K562 (cell line): ENCODE data around the gene TARS1. TPM values are rescaled to one million over a fixed set of nuclear protein-coding genes. Genes with fewer than 3 reads are reported as not detected.

ENCODE experiments used
- ATAC-seq: fragments of 200-7000 bp; cut with Tn5 transposase; 3 replicates; pipeline ENCODE4 v1.9.1; 2020; ENCODE audit warnings: moderate library complexity
- BruUV-seq: library from RNA; stranded (reverse); fragments of 400-500 nt; replicated peaks from 2 replicates; lab custom pipeline; 2021; lab: Mats Ljungman, UMichigan
- CTCF ChIA-PET: fragments of 300-600 bp; formaldehyde crosslinking; extraction: SDS; loops from one replicate; lab custom pipeline; 2021; ENCODE audit warnings: low intra/inter-chr PET ratio; lab: Yijun Ruan, JAX
- POLR2A ChIA-PET: fragments of 300-600, 350-650 bp; sonication (Branson Sonifier 250); formaldehyde crosslinking; extraction: SDS; loops from one replicate; lab custom pipeline; 2021; ENCODE audit warnings: antibody characterized with exemption, inconsistent platforms; lab: Yijun Ruan, JAX
- DNase-seq, 4 experiments: peaks; one replicate each; pipeline versions ENCODE4 v3.0.0 to v3.0.0-alpha.2; 2011 to 2018; ENCODE audit warnings: low spot score in 3 of 4, mixed read lengths in 3 of 4; ENCODE audit errors: extremely low read depth in 1 of 4
- FAIRE-seq: peaks from 2 replicates; lab custom pipeline; 2011; peaks lifted over from hg19 to GRCh38; lab: Jason Lieb, UNC
- H2AFZ ChIP-seq: 2 replicates; pipeline ENCODE4 v1.6.0; 2011; ENCODE audit warnings: low read depth, low read length, control low read depth, inconsistent platforms
- H3K27ac ChIP-seq: fragments of 200-600 bp; 3 replicates; pipeline ENCODE4 v1.8.0; 2011; ENCODE audit warnings: low read depth, mild to moderate bottlenecking, control low read depth, inconsistent platforms, low read length, moderate library complexity, mixed read lengths; ENCODE audit errors: extremely low read depth
- H3K27me3 ChIP-seq, 2 experiments: fragments of 300-600 bp in 1 of 2; 2 replicates in 1 of 2; 3 replicates in 1 of 2; pipeline versions ENCODE4 v1.6.0 to v1.8.0; 2011; ENCODE audit warnings: inconsistent platforms in 2 of 2, low read length in 2 of 2, mild to moderate bottlenecking in 1 of 2, mixed read lengths in 1 of 2, moderate library complexity in 1 of 2; ENCODE audit not compliant: control insufficient read depth in 2 of 2, insufficient read depth in 2 of 2
- H3K36me3 ChIP-seq: fragments of 300-600 bp; 3 replicates; pipeline ENCODE4 v1.8.0; 2011; ENCODE audit warnings: mild to moderate bottlenecking, low read length, inconsistent platforms; ENCODE audit not compliant: control insufficient read depth, insufficient read depth
- H3K4me1 ChIP-seq, 2 experiments: fragments of 200-600 bp in 1 of 2; replicated peaks in 1 of 2; 2 replicates in 1 of 2; 3 replicates in 1 of 2; pipeline versions ENCODE4 v1.5.1 to v1.8.0; 2011; ENCODE audit warnings: inconsistent platforms in 2 of 2, low read length in 2 of 2, mild to moderate bottlenecking in 1 of 2, mixed read lengths in 1 of 2, moderate library complexity in 1 of 2; ENCODE audit not compliant: control insufficient read depth in 2 of 2, insufficient read depth in 2 of 2
- H3K4me2 ChIP-seq: 2 replicates; pipeline ENCODE4 v1.6.1; 2011; ENCODE audit warnings: low read length, control low read depth, inconsistent platforms, mixed read lengths; ENCODE audit not compliant: insufficient read depth
- H3K4me3 ChIP-seq: fragments of 200-600 bp; sonication (generic), shearing (Covaris generic); 2 replicates; pipeline ENCODE4 v1.5.1; 2016; ENCODE audit warnings: control low read depth, inconsistent platforms
- H3K79me2 ChIP-seq: fragments of 200-600 bp; 3 replicates; pipeline ENCODE4 v1.8.0; 2011; ENCODE audit warnings: low read length, inconsistent platforms; ENCODE audit not compliant: control insufficient read depth, insufficient read depth
- H3K9ac ChIP-seq, 2 experiments: 2 replicates each; pipeline versions ENCODE4 v1.6.0 to v1.6.1; 2011; ENCODE audit warnings: low read depth in 2 of 2, low read length in 2 of 2, control low read depth in 1 of 2, inconsistent platforms in 1 of 2, mild to moderate bottlenecking in 1 of 2, mixed read lengths in 1 of 2; ENCODE audit not compliant: insufficient read depth in 1 of 2
- H3K9me1 ChIP-seq: one replicate; pipeline ENCODE4 v1.6.0; 2011; ENCODE audit warnings: inconsistent platforms, mild to moderate bottlenecking, low read length, moderate library complexity; ENCODE audit not compliant: control insufficient read depth, insufficient read depth
- H3K9me3 ChIP-seq: replicated peaks from 2 replicates; pipeline ENCODE4 v1.5.1; 2011; ENCODE audit warnings: low read depth, low read length, inconsistent platforms; ENCODE audit not compliant: control insufficient read depth, insufficient read depth
- H4K20me1 ChIP-seq: replicated peaks from 2 replicates; pipeline ENCODE4 v1.6.1; 2011; ENCODE audit warnings: low read length, inconsistent platforms, mixed read lengths; ENCODE audit not compliant: control insufficient read depth, insufficient read depth
- CHD4 ChIP-seq: fragments of 200-600 bp; sonication (generic); IDR thresholded peaks from 3 replicates; pipeline ENCODE4 v1.6.1; 2012; ENCODE audit warnings: low read depth, mild to moderate bottlenecking, mixed read lengths, low read length, inconsistent platforms; ENCODE audit not compliant: insufficient read depth, insufficient replicate concordance, poor library complexity, severe bottlenecking
- FOSL1 ChIP-seq: fragments of 200-800 bp; sonication (Bioruptor generic); conservative IDR thresholded peaks from 2 replicates; pipeline ENCODE4 v1.6.1; 2016; ENCODE audit warnings: missing genetic modification characterization, missing compliant biosample characterization
- FOXA3 ChIP-seq, 2 experiments: fragments of 450-650 bp in 1 of 2; sonication (generic) in 1 of 2; formaldehyde crosslinking; IDR thresholded peaks in 1 of 2; conservative IDR thresholded peaks in 1 of 2; 2 replicates each; pipeline versions ENCODE4 v1.4.0 to v1.8.0; 2020 to 2022; ENCODE audit warnings: mild to moderate bottlenecking in 2 of 2, missing genetic modification reagents in 1 of 2
- KLF6 ChIP-seq: fragments of 250-450 bp; sonication (Bioruptor Pico); IDR thresholded peaks from 2 replicates; pipeline ENCODE4 v1.4.0; 2020; ENCODE audit warnings: mild to moderate bottlenecking, moderate library complexity, borderline replicate concordance
- TAF9B ChIP-seq: fragments of 450-650 bp; IDR thresholded peaks from 2 replicates; pipeline ENCODE4 v1.6.1; 2018; ENCODE audit warnings: mild to moderate bottlenecking; ENCODE audit not compliant: partially characterized antibody
- ZBTB17 ChIP-seq: fragments of 450-650 bp; formaldehyde crosslinking; IDR thresholded peaks from 2 replicates; pipeline ENCODE4 v1.4.0; 2020; ENCODE audit warnings: mild to moderate bottlenecking
- ZNF232 ChIP-seq: sonication (generic); formaldehyde crosslinking; IDR thresholded peaks from 2 replicates; pipeline ENCODE4 v1.8.0; 2022; ENCODE audit warnings: mild to moderate bottlenecking, missing genetic modification reagents
- ZNF347 ChIP-seq: fragments of 450-650 bp; formaldehyde crosslinking; IDR thresholded peaks from 2 replicates; pipeline ENCODE4 v1.4.0; 2020; ENCODE audit warnings: low read depth, mild to moderate bottlenecking, moderate library complexity
- ZNF639 ChIP-seq, 2 experiments: fragments of 200-800 bp in 1 of 2; sonication (Bioruptor generic) in 1 of 2; sonication (generic) in 1 of 2; formaldehyde crosslinking in 1 of 2; IDR thresholded peaks in 1 of 2; conservative IDR thresholded peaks in 1 of 2; 2 replicates each; pipeline versions ENCODE4 v1.5.0 to v1.6.1; 2016 to 2020; ENCODE audit warnings: missing compliant biosample characterization in 1 of 2, missing genetic modification characterization in 1 of 2, missing genetic modification reagents in 1 of 2
- WGBS: fragments of 100-300 bp; shearing (Covaris generic); methylation state at CpG from one replicate; pipeline ENCODE4 v1.1.6; 2016; ENCODE audit warnings: low coverage, mixed read lengths; ENCODE audit not compliant: insufficient coverage; ENCODE audit errors: missing lambda C conversion rate; 5-methylcytosine and 5-hydroxymethylcytosine counted together
- in situ Hi-C: fragments of 300-500 bp; cut with MboI; formaldehyde crosslinking; loops from 4 replicates; pipeline ENCODE4 v1.15.0; 2018; ENCODE audit warnings: inconsistent platforms, mixed read lengths
- intact Hi-C: fragments of 100-400 bp; cut with micrococcal nuclease; formaldehyde crosslinking; loops from 2 replicates; pipeline ENCODE4 v1.14.2; 2022
- polyA plus RNA-seq, 8 experiments: library from polyadenylated mRNA; depleted of rRNA in 4 of 8; stranded (reverse) in 5 of 8; unstranded in 3 of 8; fragments of >200 nt; fragmentation: Nextera tagmentation in 2 of 8; fragmentation: Illumina TruSeq in 1 of 8; extraction: Ambion mirVana in 2 of 8; extraction: Trizol in 1 of 8; gene quantifications; 2 replicates each; pipeline versions ENCODE4 v1.2.1 to v1.2.3, GENCODE V29; 2011 to 2014; ENCODE audit warnings: inconsistent platforms in 1 of 8, missing spikeins in 1 of 8
- total RNA-seq, 7 experiments: library from RNA; depleted of rRNA in 6 of 7; stranded (reverse); fragments of >200 nt in 6 of 7; fragmentation: Illumina TruSeq in 2 of 7; extraction: Trizol in 2 of 7; gene quantifications; 2 replicates each; pipeline versions ENCODE4 v1.2.1 to v1.2.3, GENCODE V29; 2011 to 2021; ENCODE audit warnings: low replicate concordance in 1 of 7

TARS1 gene
- total and polyA plus RNA-seq, 9 of the 15 experiments (the other 6 are each of a cell fraction or from before 2014, with no cell fraction given), result 263 to 518 (median 439) TPM

GRCh38 chr5:33398501-33398900 is 42.3 kb upstream of the TARS1 start:
- H3K4me3 ChIP-seq, result no peak overlapping the region
- no peak overlapping the region for H2AFZ ChIP-seq
- H3K4me2 ChIP-seq, result no peak overlapping the region
- TF ChIP-seq FOXA3 (CRISPR knock-in tag; conservative IDR thresholded peaks at IDR 0.05 in 1 of 2, IDR thresholded peaks at IDR 0.05 in 1 of 2) (no peak), CHD4 (no peak), ZNF347 (CRISPR knock-in tag) (no peak), ZNF639 (CRISPR knock-in tag; conservative IDR thresholded peaks at IDR 0.05 in 1 of 2, IDR thresholded peaks at IDR 0.05 in 1 of 2) (no peak), FOSL1 (tag) (no peak), ZNF232 (CRISPR knock-in tag) (no peak), TAF9B (no peak), KLF6 (CRISPR knock-in tag) (no peak), ZBTB17 (CRISPR knock-in tag) (no peak)
- TF ChIP-seq, all 486 proteins: peak for 0
- intact Hi-C loops, result no loop called here
- Histone ChIP-seq H3K27me3 (no peaks in the 10 kb centered on the region), H3K9me3 (no peaks in the 10 kb centered on the region), H3K9me1 (no peaks in the 10 kb centered on the region), H3K79me2 (no peaks in the 10 kb centered on the region), H3K9ac (no peak overlapping the region), H4K20me1 (no peaks in the 10 kb centered on the region), H3K36me3 (no peaks in the 10 kb centered on the region), H3K27ac (no peak overlapping the region), H3K4me1 (no peaks in the 10 kb centered on the region)
- ChIA-PET CTCF (no interaction called here), POLR2A (no interaction called here)
- FAIRE-seq, result no peak
- 0% methylated on average over 1 of the region's 1 CpG for WGBS
- ATAC-seq, result no peak
- no TSS peak for BruUV-seq
- DNase-seq, result no peak
- in situ Hi-C loops, result no loop called here
